ENCODE results near the gene FCHO2.

- TF ChIP-seq, protein P1, sequence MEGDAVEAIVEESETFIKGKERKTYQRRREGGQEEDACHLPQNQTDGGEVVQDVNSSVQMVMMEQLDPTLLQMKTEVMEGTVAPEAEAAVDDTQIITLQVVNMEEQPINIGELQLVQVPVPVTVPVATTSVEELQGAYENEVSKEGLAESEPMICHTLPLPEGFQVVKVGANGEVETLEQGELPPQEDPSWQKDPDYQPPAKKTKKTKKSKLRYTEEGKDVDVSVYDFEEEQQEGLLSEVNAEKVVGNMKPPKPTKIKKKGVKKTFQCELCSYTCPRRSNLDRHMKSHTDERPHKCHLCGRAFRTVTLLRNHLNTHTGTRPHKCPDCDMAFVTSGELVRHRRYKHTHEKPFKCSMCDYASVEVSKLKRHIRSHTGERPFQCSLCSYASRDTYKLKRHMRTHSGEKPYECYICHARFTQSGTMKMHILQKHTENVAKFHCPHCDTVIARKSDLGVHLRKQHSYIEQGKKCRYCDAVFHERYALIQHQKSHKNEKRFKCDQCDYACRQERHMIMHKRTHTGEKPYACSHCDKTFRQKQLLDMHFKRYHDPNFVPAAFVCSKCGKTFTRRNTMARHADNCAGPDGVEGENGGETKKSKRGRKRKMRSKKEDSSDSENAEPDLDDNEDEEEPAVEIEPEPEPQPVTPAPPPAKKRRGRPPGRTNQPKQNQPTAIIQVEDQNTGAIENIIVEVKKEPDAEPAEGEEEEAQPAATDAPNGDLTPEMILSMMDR (IDR thresholded peaks at IDR 0.05): no peak
- TF ChIP-seq POLR2A (IDR thresholded peaks at IDR 0.05) (no peak), EP300 (IDR thresholded peaks at IDR 0.05) (no peak)
Measured at GRCh38 chr5:73027361-73027760, 71.5 kb downstream of the FCHO2 start.

All from tibial nerve (tissue), 4 donors.